K562 (cell line): ENCODE measurements around the gene CNBD2. TPM values are rescaled to one million over a fixed set of nuclear protein-coding genes. Genes with fewer than 3 reads are reported as not detected.

Experiments used
- ARID3A ChIP-seq: IDR thresholded peaks from 2 replicates; pipeline ENCODE4 v1.6.1; 2012; ENCODE audit warnings: low read depth, low read length, improper control_type of control experiment, borderline replicate concordance
- ATF4 ChIP-seq: fragments of 450-650 bp; formaldehyde crosslinking; IDR thresholded peaks from 2 replicates; pipeline ENCODE4 v1.4.0; 2022; ENCODE audit warnings: mild to moderate bottlenecking, moderate library complexity
- CBFB ChIP-seq: sonication (generic); formaldehyde crosslinking; IDR thresholded peaks from 2 replicates; pipeline ENCODE4 v1.4.0; 2020; ENCODE audit warnings: mild to moderate bottlenecking, missing genetic modification reagents
- ELF1 ChIP-seq: fragments of 200-800 bp; sonication (Bioruptor generic); IDR thresholded peaks from 2 replicates; pipeline ENCODE4 v1.6.1; 2016; ENCODE audit warnings: missing genetic modification characterization, missing compliant biosample characterization
- GATAD2A ChIP-seq: fragments of 450-650 bp; IDR thresholded peaks from 2 replicates; pipeline ENCODE4 v1.6.1; 2017
- HNRNPLL ChIP-seq: fragments of 200-400 bp; formaldehyde crosslinking; IDR thresholded peaks from 2 replicates; pipeline ENCODE4 v1.6.1; 2017; ENCODE audit warnings: low read length, low read depth, mild to moderate bottlenecking; ENCODE audit not compliant: poor library complexity, severe bottlenecking
- KHSRP ChIP-seq: fragments of 450-650 bp; IDR thresholded peaks from 2 replicates; pipeline ENCODE4 v1.6.1; 2017
- MTA2 ChIP-seq: fragments of 450-650 bp; IDR thresholded peaks from 2 replicates; pipeline ENCODE4 v1.6.1; 2016; ENCODE audit warnings: low read depth
- NFATC3 ChIP-seq: fragments of 450-650 bp; IDR thresholded peaks from 2 replicates; pipeline ENCODE4 v1.6.1; 2017; ENCODE audit warnings: mild to moderate bottlenecking
- POLR2G ChIP-seq: fragments of 200-400 bp; formaldehyde crosslinking; IDR thresholded peaks from 2 replicates; pipeline ENCODE4 v1.6.1; 2017; ENCODE audit warnings: low read depth, mild to moderate bottlenecking, antibody characterized with exemption, low read length, moderate library complexity
- RBBP5 ChIP-seq: fragments of 200-600 bp; sonication (generic); IDR thresholded peaks from 2 replicates; pipeline ENCODE4 v1.6.1; 2012; ENCODE audit warnings: borderline replicate concordance, mild to moderate bottlenecking, low read length, control low read depth, inconsistent platforms; ENCODE audit not compliant: insufficient read depth, poor library complexity, severe bottlenecking
- RCOR1 ChIP-seq, 2 experiments: IDR thresholded peaks; 2 replicates each; pipeline ENCODE4 v1.6.1; 2012; ENCODE audit warnings: low read depth in 2 of 2, low read length in 2 of 2, borderline replicate concordance in 1 of 2, improper control_type of control experiment in 1 of 2
- SAFB ChIP-seq: fragments of 200-400 bp; formaldehyde crosslinking; IDR thresholded peaks from 2 replicates; pipeline ENCODE4 v1.6.1; 2017; ENCODE audit warnings: low read depth, low read length, borderline replicate concordance
- SIX5 ChIP-seq, 2 experiments: IDR thresholded peaks; 2 replicates each; pipeline ENCODE4 v1.6.1; 2011; ENCODE audit warnings: low read length in 2 of 2, borderline replicate concordance in 1 of 2, low read depth in 1 of 2, mild to moderate bottlenecking in 1 of 2, moderate library complexity in 1 of 2; ENCODE audit not compliant: insufficient read depth in 1 of 2
- SNRNP70 ChIP-seq: fragments of 200-400 bp; formaldehyde crosslinking; optimal IDR thresholded peaks from 2 replicates; pipeline ENCODE3; 2017; ENCODE audit warnings: low read depth, low read length
- YY1 ChIP-seq, 3 experiments: IDR thresholded peaks; 2 replicates each; pipeline ENCODE4 v1.6.1; 2011; ENCODE audit warnings: low read length in 2 of 3, mild to moderate bottlenecking in 2 of 3, moderate library complexity in 2 of 3, borderline replicate concordance in 1 of 3, control low read depth in 1 of 3, low read depth in 1 of 3; ENCODE audit not compliant: insufficient read depth in 3 of 3, insufficient replicate concordance in 2 of 3, control insufficient read depth in 1 of 3, insufficient read length in 1 of 3; ENCODE audit errors: extremely low read depth in 1 of 3
- ZC3H4 ChIP-seq: sonication (generic); formaldehyde crosslinking; IDR thresholded peaks from 2 replicates; pipeline ENCODE4 v1.9.0; 2021; ENCODE audit warnings: missing genetic modification reagents, borderline replicate concordance
- ZC3H8 ChIP-seq: fragments of 450-650 bp; IDR thresholded peaks from 2 replicates; pipeline ENCODE4 v1.6.1; 2017
- ZNF444 ChIP-seq: fragments of 250-450 bp; sonication (Bioruptor Pico); IDR thresholded peaks from 2 replicates; pipeline ENCODE4 v1.4.0; 2020; ENCODE audit warnings: mild to moderate bottlenecking, moderate library complexity
- ZNF668 ChIP-seq: fragments of 250-450 bp; sonication (Bioruptor Pico); IDR thresholded peaks from 2 replicates; pipeline ENCODE4 v1.8.0; 2022; ENCODE audit warnings: mild to moderate bottlenecking, inconsistent platforms
- ZNF695 ChIP-seq: fragments of 450-650 bp; formaldehyde crosslinking; IDR thresholded peaks from 2 replicates; pipeline ENCODE4 v1.4.0; 2020; ENCODE audit warnings: mild to moderate bottlenecking, moderate library complexity
- ZZZ3 ChIP-seq: fragments of 450-650 bp; IDR thresholded peaks from 2 replicates; pipeline ENCODE4 v1.6.1; 2016; ENCODE audit warnings: antibody characterized with exemption, mild to moderate bottlenecking, moderate library complexity
- polyA plus RNA-seq, 8 experiments: library from polyadenylated mRNA; depleted of rRNA in 4 of 8; stranded (reverse) in 5 of 8; unstranded in 3 of 8; fragments of >200 nt; fragmentation: Nextera tagmentation in 2 of 8; fragmentation: Illumina TruSeq in 1 of 8; extraction: Ambion mirVana in 2 of 8; extraction: Trizol in 1 of 8; gene quantifications; 2 replicates each; pipeline versions ENCODE4 v1.2.1 to v1.2.3, GENCODE V29; 2011 to 2014; ENCODE audit warnings: inconsistent platforms in 1 of 8, missing spikeins in 1 of 8
- total RNA-seq, 7 experiments: library from RNA; depleted of rRNA in 6 of 7; stranded (reverse); fragments of >200 nt in 6 of 7; fragmentation: Illumina TruSeq in 2 of 7; extraction: Trizol in 2 of 7; gene quantifications; 2 replicates each; pipeline versions ENCODE4 v1.2.1 to v1.2.3, GENCODE V29; 2011 to 2021; ENCODE audit warnings: low replicate concordance in 1 of 7
- TF ChIP-seq, protein P1 (sequence below): fragments of 450-650 bp; formaldehyde crosslinking; IDR thresholded peaks from 2 replicates; pipeline ENCODE4 v1.4.0; 2020; ENCODE audit warnings: mild to moderate bottlenecking, moderate library complexity

The CNBD2 gene
- total and polyA plus RNA-seq, 9 of the 15 experiments (the other 6 are each of a cell fraction or from before 2014, with no cell fraction given): 3.2 to 17.5 (median 5.3) TPM

- no peak for TF ChIP-seq HNRNPLL
- TF ChIP-seq ZNF444 (CRISPR knock-in tag): no peak
- TF ChIP-seq ARID3A: no peak
- no peak for TF ChIP-seq ATF4 (CRISPR knock-in tag)
- no peak for TF ChIP-seq SIX5 (IDR thresholded peaks at IDR 0.05; ENCODE audit: borderline replicate concordance in 1 of 2, insufficient read depth in 1 of 2, low read depth in 1 of 2, low read length in 2 of 2)
- TF ChIP-seq CBFB: no peak
- no peak for TF ChIP-seq RBBP5
- no peak for TF ChIP-seq ZNF695 (CRISPR knock-in tag)
- TF ChIP-seq POLR2G: no peak
- no peak for TF ChIP-seq SAFB
- TF ChIP-seq RCOR1 (IDR thresholded peaks at IDR 0.05; ENCODE audit: borderline replicate concordance in 1 of 2, low read depth in 2 of 2, low read length in 2 of 2): no peak
- TF ChIP-seq KHSRP: no peak
- TF ChIP-seq MTA2: no peak; the same call in 1 of the 2 replicates
- TF ChIP-seq ZNF668 (CRISPR knock-in tag): no peak
- no peak for TF ChIP-seq YY1 (IDR thresholded peaks at IDR 0.05; ENCODE audit: borderline replicate concordance in 1 of 3, control insufficient read depth in 1 of 3, extremely low read depth in 1 of 3, insufficient read depth in 3 of 3, insufficient read length in 1 of 3, insufficient replicate concordance in 2 of 3, low read depth in 1 of 3, low read length in 2 of 3)
- TF ChIP-seq ELF1 (tag): no peak
- TF ChIP-seq, protein P1, sequence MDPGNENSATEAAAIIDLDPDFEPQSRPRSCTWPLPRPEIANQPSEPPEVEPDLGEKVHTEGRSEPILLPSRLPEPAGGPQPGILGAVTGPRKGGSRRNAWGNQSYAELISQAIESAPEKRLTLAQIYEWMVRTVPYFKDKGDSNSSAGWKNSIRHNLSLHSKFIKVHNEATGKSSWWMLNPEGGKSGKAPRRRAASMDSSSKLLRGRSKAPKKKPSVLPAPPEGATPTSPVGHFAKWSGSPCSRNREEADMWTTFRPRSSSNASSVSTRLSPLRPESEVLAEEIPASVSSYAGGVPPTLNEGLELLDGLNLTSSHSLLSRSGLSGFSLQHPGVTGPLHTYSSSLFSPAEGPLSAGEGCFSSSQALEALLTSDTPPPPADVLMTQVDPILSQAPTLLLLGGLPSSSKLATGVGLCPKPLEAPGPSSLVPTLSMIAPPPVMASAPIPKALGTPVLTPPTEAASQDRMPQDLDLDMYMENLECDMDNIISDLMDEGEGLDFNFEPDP (CRISPR knock-in tag): no peak
- TF ChIP-seq ZC3H4 (CRISPR knock-in tag): no peak
- no peak for TF ChIP-seq ZC3H8
- no peak for TF ChIP-seq ZZZ3
- no peak for TF ChIP-seq SNRNP70
- no peak for TF ChIP-seq GATAD2A
- TF ChIP-seq NFATC3: no peak
These were observed 83.1 kb downstream of the CNBD2 start (continued) for GRCh38 chr20:36051318-36052116.
